DMS 273 (cell line): ENCODE measurements around the gene BRPF3.

Experiments
- DNase-seq: peaks from one replicate; lab custom pipeline; 2025; ENCODE audit not compliant: unreplicated experiment; lab: John Stamatoyannopoulos, UW

The BRPF3 gene

GRCh38 chr6:36266913-36267644 lies 70.5 kb downstream of the BRPF3 start:
- DNase-seq = no peak

- DNase-seq = no peak
Measured at GRCh38 chr6:36267731-36268477, 71.4 kb downstream of the BRPF3 start.

- peak; percentile 18 for DNase-seq
Measured at GRCh38 chr6:36268478-36269275, 72.1 kb downstream of the BRPF3 start.

DNA sequence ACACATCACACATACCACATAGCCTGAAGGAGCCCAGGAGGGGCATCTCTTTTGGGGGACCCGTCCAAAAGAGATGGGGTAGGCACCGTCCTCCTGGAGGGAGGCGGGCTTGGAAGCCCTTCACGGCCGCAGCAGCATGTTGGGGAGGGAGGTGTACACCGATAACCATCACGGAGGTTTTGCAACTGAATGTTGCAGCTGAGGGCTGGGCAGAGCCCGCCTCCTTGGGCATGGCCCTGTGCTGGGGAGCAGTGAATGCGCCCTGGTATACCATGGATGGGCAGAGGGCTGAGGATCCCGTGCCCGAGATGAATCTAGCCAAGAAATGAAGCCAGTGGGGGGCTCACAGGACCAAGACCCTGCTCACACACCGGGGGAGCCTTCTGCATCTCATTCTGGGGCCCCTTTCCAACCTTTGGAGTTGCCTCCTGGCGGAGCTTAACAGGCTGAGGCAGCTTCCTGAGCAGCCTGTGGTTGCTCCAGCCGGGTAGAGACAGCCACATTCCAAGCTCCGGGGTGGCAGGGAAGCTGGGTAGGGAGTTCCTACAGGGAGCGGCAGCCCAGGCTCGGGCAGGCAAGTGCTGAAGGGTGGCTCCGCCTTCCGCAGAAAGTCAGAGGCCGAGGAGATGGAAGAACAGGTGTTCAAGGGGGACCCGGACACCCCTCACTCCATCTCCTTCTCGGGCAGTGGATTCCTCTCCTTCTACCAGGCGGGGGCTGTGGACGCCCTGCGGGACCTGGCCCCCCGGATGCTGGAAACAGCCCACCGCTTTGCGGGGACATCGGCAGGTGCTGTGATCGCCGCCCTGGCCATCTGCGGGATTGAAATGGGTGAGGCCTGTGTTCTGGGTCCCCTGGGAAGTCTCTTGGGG lies 73.5 kb downstream of the BRPF3 start, which contains the start of gene PNPLA1:
Gene PNPLA1, plus strand, starts transcription at position 227 of the 872 bp plus-strand sequence. Its CDS starts 400 bp downstream, at position 627.
- no peak for DNase-seq

- DNase-seq = no peak
Measured at GRCh38 chr6:36272234-36272633, 75.7 kb downstream of the BRPF3 start.

DNA sequence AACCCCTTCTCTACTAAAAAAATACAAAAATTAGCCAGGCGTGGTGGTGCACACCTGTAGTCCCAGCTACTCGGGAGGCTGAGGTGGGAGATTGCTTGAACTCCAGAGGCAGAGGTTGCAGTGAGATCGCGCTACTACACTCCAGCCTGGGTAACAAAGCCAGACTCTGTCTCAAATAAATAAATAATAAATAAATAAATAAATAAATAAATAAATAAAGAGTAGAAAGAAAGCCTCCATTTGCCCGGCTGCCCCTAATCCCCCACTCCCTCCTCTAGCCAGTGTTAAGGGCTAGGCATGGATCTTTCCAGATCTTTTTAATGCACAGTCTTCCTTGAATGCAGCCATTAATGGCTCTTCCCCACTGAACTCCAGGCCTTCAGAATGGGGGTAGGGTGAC lies 76.5 kb downstream of the BRPF3 start:
- DNase-seq = no peak

GRCh38 chr6:36273802-36274514 lies 77.4 kb downstream of the BRPF3 start:
- DNase-seq = no peak

- DNase-seq = no peak
Measured at GRCh38 chr6:36276581-36277536, 80.3 kb downstream of the BRPF3 start.

- DNase-seq = no peak
Measured at GRCh38 chr6:36277946-36278470, 81.5 kb downstream of the BRPF3 start.

DNA sequence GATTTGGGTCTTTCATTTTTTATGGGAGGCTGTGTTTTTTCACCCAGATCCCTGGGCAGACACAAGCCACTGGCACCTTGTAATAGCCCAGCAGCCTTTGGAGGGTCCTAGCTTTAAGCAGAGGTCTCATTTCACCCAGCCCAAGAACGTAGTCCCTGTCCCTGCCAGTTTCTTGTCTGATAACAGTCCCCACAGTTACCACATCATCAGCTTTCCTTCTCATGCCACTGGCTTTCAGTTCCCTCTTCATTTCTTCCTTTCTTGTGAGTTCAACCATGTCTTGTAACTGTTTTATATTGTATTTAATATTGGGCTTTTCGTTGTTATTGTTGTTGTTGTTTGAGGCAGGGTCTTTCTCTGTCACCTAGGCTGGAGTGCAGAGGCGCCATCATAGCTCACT lies 83.9 kb downstream of the BRPF3 start:
- DNase-seq = no peak

- no peak for DNase-seq
Measured at GRCh38 chr6:36280983-36281382, 84.4 kb downstream of the BRPF3 start.
